ENCODE results near the gene CCDC106.

The CCDC106 gene

DNA sequence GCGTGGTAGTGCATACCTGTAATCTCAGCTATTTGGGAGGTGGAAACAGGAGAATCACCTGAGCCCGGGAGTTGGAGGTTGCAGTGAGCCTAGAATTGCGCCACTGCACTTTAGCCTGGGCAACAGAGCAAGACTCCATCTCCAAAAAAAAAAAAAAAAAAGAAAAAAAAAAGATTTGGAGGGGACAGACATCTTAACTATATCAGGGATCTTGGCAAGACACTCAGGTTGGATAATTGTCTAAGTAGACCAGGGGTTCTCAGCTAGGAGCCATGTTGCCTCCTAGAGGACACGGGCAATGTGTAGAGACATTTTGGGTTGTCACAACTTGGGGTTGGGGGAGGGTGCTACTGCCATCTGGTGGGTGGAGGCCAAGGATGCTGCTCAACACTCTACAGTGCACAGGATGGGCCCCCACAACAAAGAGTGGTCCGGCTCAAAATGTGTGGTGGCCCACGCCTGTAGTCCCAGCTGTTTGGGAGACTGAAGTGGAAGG is 9.1 kb upstream of the CCDC106 start:
- H3K27me3 ChIP-seq: no peaks in the 10 kb centered on the region
- DNase-seq: no peak
- peak in 1 of 2 experiments; percentile 21 for TF ChIP-seq CTCF (IDR thresholded peaks at IDR 0.05)
- peaks cover 5 to 81% (median 67%) of the 10 kb centered on the region in 4 donors for H3K4me1 ChIP-seq
- intact Hi-C loops (cut with DNase I; ENCODE audit: low total_unique reads): loop anchor here (10.0 kb wide), 1 partner anchor 234 kb away; the partner anchor contains the start of gene UBE2S
- no peak overlapping the region for H3K4me3 ChIP-seq
- peaks cover 0 to 6% (median 0%) of the 10 kb centered on the region in 3 donors for H3K36me3 ChIP-seq
- no peak overlapping the region for H3K27ac ChIP-seq
- H3K9me3 ChIP-seq: no peaks in the 10 kb centered on the region

GRCh38 chr19:55640043-55640576 is 7.9 kb upstream of the CCDC106 start:
- peak; percentile 37 to 38 for TF ChIP-seq CTCF (IDR thresholded peaks at IDR 0.05)
- peak overlapping the region; percentile 86 to 92 for H3K4me3 ChIP-seq
- H3K27me3 ChIP-seq: no peaks in the 10 kb centered on the region
- intact Hi-C loops (cut with DNase I; ENCODE audit: low total_unique reads): no loop called here
- H3K27ac ChIP-seq: peak overlapping the region; percentile 92 to 95
- peaks cover 0 to 12% (median 6%) of the 10 kb centered on the region in 3 donors for H3K36me3 ChIP-seq
- H3K4me1 ChIP-seq: peaks cover 5 to 88% (median 68%) of the 10 kb centered on the region in 4 donors
- DNase-seq: peak; percentile 50 to 81
- H3K9me3 ChIP-seq: no peaks in the 10 kb centered on the region

GRCh38 chr19:55640577-55641425 is 7.2 kb upstream of the CCDC106 start, which contains the start of gene ZNF580:
Gene ZNF580 (plus strand): TSS chr19:55641002. CDS start chr19:55642509, 1,507 bp downstream.
- peak within 1 kb of the TSS; percentile 92 to 95 for H3K27ac ChIP-seq
- no peaks in the 10 kb centered on the region for H3K9me3 ChIP-seq
- DNase-seq: peak in 1 of 2 donors; percentile 81
- no peaks in the 10 kb centered on the region for H3K27me3 ChIP-seq
- peaks cover 5 to 88% (median 66%) of the 10 kb centered on the region in 4 donors for H3K4me1 ChIP-seq
- TF ChIP-seq CTCF (IDR thresholded peaks at IDR 0.05): no peak
- H3K4me3 ChIP-seq: peak within 1 kb of the TSS; percentile 86 to 92
- intact Hi-C loops (cut with DNase I; ENCODE audit: low total_unique reads): no loop called here
- H3K36me3 ChIP-seq: peaks cover 0 to 19% (median 10%) of the 10 kb centered on the region in 3 donors

- intact Hi-C loops (cut with DNase I; ENCODE audit: low total_unique reads): no loop called here
- peak in 1 of 2 donors; percentile 29 for DNase-seq
- no peaks in the 10 kb centered on the region for H3K9me3 ChIP-seq
- H3K36me3 ChIP-seq: peaks cover 0 to 21% (median 10%) of the 10 kb centered on the region in 3 donors
- no peak for TF ChIP-seq CTCF (IDR thresholded peaks at IDR 0.05)
- H3K27me3 ChIP-seq: no peaks in the 10 kb centered on the region
- peak overlapping the region; percentile 86 to 92 for H3K4me3 ChIP-seq
- H3K4me1 ChIP-seq: peaks cover 2 to 80% (median 59%) of the 10 kb centered on the region in 4 donors
- peak overlapping the region; percentile 92 to 95 for H3K27ac ChIP-seq
Measured at GRCh38 chr19:55641426-55642152, 6.4 kb upstream of the CCDC106 start.
